ENCODE results near the gene TP53I13.

DNA sequence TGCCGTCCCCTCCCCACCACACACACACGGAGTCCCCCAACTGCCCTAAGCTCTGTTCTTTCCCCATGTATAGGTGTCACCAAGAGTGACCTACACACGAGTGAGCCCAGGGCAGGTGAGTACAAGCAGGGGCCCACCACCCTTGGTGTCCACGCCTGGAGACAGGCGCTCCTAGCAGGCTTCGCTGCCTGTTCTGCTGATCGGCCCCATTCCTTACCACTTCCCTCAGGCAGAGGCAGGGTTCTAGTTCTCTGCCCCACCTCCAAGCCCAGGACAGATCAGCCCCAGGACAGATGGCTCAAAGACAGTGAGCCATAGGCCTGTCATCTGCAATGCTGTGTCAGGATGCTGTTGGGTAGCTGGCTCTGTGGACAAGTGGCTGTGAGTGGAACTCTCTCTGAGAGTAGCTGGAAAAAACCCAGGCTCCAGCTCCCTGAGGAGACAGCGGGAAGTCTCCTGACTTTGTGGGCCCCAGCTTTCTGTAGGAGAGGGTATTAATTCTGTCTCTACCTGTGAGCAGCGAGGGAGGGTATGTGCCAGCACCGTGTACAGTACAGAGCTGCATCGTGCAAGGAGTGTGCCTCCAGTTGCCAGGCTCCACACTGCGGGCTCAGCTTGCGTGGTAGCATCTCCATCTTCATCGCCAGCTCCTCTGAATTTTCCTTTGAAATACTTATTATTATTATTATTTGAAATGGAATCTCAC is 897 bp downstream of the TP53I13 start:
- TF ChIP-seq, protein P1, sequence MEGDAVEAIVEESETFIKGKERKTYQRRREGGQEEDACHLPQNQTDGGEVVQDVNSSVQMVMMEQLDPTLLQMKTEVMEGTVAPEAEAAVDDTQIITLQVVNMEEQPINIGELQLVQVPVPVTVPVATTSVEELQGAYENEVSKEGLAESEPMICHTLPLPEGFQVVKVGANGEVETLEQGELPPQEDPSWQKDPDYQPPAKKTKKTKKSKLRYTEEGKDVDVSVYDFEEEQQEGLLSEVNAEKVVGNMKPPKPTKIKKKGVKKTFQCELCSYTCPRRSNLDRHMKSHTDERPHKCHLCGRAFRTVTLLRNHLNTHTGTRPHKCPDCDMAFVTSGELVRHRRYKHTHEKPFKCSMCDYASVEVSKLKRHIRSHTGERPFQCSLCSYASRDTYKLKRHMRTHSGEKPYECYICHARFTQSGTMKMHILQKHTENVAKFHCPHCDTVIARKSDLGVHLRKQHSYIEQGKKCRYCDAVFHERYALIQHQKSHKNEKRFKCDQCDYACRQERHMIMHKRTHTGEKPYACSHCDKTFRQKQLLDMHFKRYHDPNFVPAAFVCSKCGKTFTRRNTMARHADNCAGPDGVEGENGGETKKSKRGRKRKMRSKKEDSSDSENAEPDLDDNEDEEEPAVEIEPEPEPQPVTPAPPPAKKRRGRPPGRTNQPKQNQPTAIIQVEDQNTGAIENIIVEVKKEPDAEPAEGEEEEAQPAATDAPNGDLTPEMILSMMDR (IDR thresholded peaks at IDR 0.05; ENCODE audit: low read depth, low read length) = no peak
- no peak for TF ChIP-seq EZH2phosphoT487 (IDR thresholded peaks at IDR 0.05; ENCODE audit: low read depth)

Measured in OCI-LY3 (cell line).